SU-DHL-6 (cell line): Measurements from ENCODE around the gene DLGAP3.
"Not testable (repeated sequence)": the region's sequence is repeated elsewhere in the genome, so short reads cannot be mapped to it uniquely, and the experiment has no call there.

Experiments
- H2AFZ ChIP-seq: fragments of 200-600 bp; sonication (generic); 2 replicates; pipeline ENCODE4 v1.6.1; 2014; ENCODE audit warnings: low read depth, mild to moderate bottlenecking, moderate library complexity, mixed read lengths, antibody characterized with exemption, low read length; ENCODE audit not compliant: severe bottlenecking
- H3F3A ChIP-seq: fragments of 200-600 bp; shearing (Covaris generic); 2 replicates; pipeline ENCODE4 v1.6.0; 2016; ENCODE audit warnings: antibody characterized with exemption, mild to moderate bottlenecking; ENCODE audit not compliant: insufficient read depth
- H3K27ac ChIP-seq: fragments of 200-600 bp; sonication (generic); 2 replicates; pipeline ENCODE4 v1.5.1; 2016; ENCODE audit warnings: low read depth, mild to moderate bottlenecking, low read length, moderate library complexity, mixed read lengths
- H3K27me3 ChIP-seq: fragments of 200-600 bp; sonication (generic), shearing (Covaris generic); 2 replicates; pipeline ENCODE4 v1.6.0; 2014; ENCODE audit warnings: mild to moderate bottlenecking, low read length
- H3K36me3 ChIP-seq: fragments of 200-600 bp; sonication (generic); 2 replicates; pipeline ENCODE4 v1.6.1; 2014; ENCODE audit warnings: mild to moderate bottlenecking, low read length, mixed read lengths
- H3K4me2 ChIP-seq: fragments of 300-600, 200-600 bp; shearing (Covaris generic), sonication (generic); 2 replicates; pipeline ENCODE4 v1.6.0; 2014; ENCODE audit warnings: low read length, low read depth, mild to moderate bottlenecking; ENCODE audit not compliant: poor library complexity, severe bottlenecking
- H3K4me3 ChIP-seq: fragments of 200-600 bp; sonication (generic); 2 replicates; pipeline ENCODE4 v1.5.1; 2014; ENCODE audit warnings: antibody characterized with exemption, low read length, mild to moderate bottlenecking, mixed read lengths; ENCODE audit not compliant: insufficient read depth, poor library complexity, severe bottlenecking
- H3K79me2 ChIP-seq: fragments of 200-600 bp; sonication (generic); 2 replicates; pipeline ENCODE4 v1.6.1; 2014; ENCODE audit warnings: mild to moderate bottlenecking, low read length, moderate library complexity; ENCODE audit not compliant: insufficient read depth
- H3K9ac ChIP-seq: fragments of 200-600 bp; sonication (generic); 2 replicates; pipeline ENCODE4 v1.7.0; 2014; ENCODE audit warnings: mild to moderate bottlenecking, low read length
- H3K9me2 ChIP-seq: fragments of 200-600 bp; sonication (generic); replicated peaks from 2 replicates; pipeline ENCODE4 v1.6.1; 2014; ENCODE audit warnings: low read length; ENCODE audit not compliant: insufficient read depth
- H3K9me3 ChIP-seq: fragments of 200-600 bp; sonication (generic); 2 replicates; pipeline ENCODE4 v1.6.1; 2014; ENCODE audit warnings: low read length, mixed read lengths; ENCODE audit not compliant: insufficient read depth
- H4K20me1 ChIP-seq: fragments of 200-600 bp; sonication (generic); 2 replicates; pipeline ENCODE4 v1.6.1; 2014; ENCODE audit warnings: low read depth, mild to moderate bottlenecking, antibody characterized with exemption, low read length, moderate library complexity, mixed read lengths
- CTCF ChIP-seq: fragments of 200-600 bp; sonication (generic); IDR thresholded peaks from one replicate; pipeline ENCODE4 v1.5.1; 2017; ENCODE audit warnings: antibody characterized with exemption, mild to moderate bottlenecking, low read length, moderate library complexity; ENCODE audit not compliant: insufficient read depth, poor library complexity, severe bottlenecking
- EZH2phosphoT487 ChIP-seq: fragments of 200-600 bp; sonication (generic), shearing (Covaris generic); conservative IDR thresholded peaks from 2 replicates; pipeline ENCODE4 v1.6.1; 2018; ENCODE audit warnings: mild to moderate bottlenecking, antibody characterized with exemption, low read length, moderate library complexity, mixed read lengths

Gene DLGAP3

GRCh38 chr1:34827341-34827941, 102.0 kb downstream of the DLGAP3 start:
- Histone ChIP-seq H3K4me3 (no peak overlapping the region), H3K27ac (no peak overlapping the region), H4K20me1 (no peaks in the 10 kb centered on the region), H3K79me2 (no peaks in the 10 kb centered on the region), H3K9me2 (no peaks in the 10 kb centered on the region), H3K27me3 (no peaks in the 10 kb centered on the region), H3K36me3 (no peaks in the 10 kb centered on the region), H3F3A (no peaks in the 10 kb centered on the region), H3K4me2 (no peak overlapping the region), H3K9me3 (no peaks in the 10 kb centered on the region), H2AFZ (no peak overlapping the region), H3K9ac (no peak overlapping the region)
- no peak for TF ChIP-seq EZH2phosphoT487

- H3K9me3 ChIP-seq = no peaks in the 10 kb centered on the region
- no peaks in the 10 kb centered on the region for H3K36me3 ChIP-seq
- H2AFZ ChIP-seq = no peak overlapping the region
- no peak for TF ChIP-seq EZH2phosphoT487
- TF ChIP-seq CTCF = no peak
- no peak overlapping the region for H3K4me3 ChIP-seq
- H3F3A ChIP-seq = no peaks in the 10 kb centered on the region
- H3K9ac ChIP-seq = no peak overlapping the region
- no peak overlapping the region for H3K27ac ChIP-seq
- H3K9me2 ChIP-seq = no peaks in the 10 kb centered on the region
- H3K4me2 ChIP-seq = no peak overlapping the region
- H4K20me1 ChIP-seq = no peaks in the 10 kb centered on the region
- no peaks in the 10 kb centered on the region for H3K79me2 ChIP-seq
- no peaks in the 10 kb centered on the region for H3K27me3 ChIP-seq
These were observed 103.9 kb downstream of the DLGAP3 start for GRCh38 chr1:34825455-34826091.

GRCh38 chr1:34824817-34825454, 104.5 kb downstream of the DLGAP3 start:
- Histone ChIP-seq H3K9me2 (no peaks in the 10 kb centered on the region), H3K4me3 (no peak overlapping the region), H3K27ac (no peak overlapping the region), H3K9ac (no peak overlapping the region), H3K4me2 (no peak overlapping the region), H3K36me3 (no peaks in the 10 kb centered on the region), H4K20me1 (no peaks in the 10 kb centered on the region), H3K79me2 (no peaks in the 10 kb centered on the region), H3F3A (no peaks in the 10 kb centered on the region), H3K9me3 (no peaks in the 10 kb centered on the region), H2AFZ (no peak overlapping the region), H3K27me3 (no peaks in the 10 kb centered on the region)
- no peak for TF ChIP-seq CTCF

GRCh38 chr1:34822202-34822601, 107.2 kb downstream of the DLGAP3 start:
- Histone ChIP-seq H3K27me3 (no peaks in the 10 kb centered on the region), H3K9me3 (no peaks in the 10 kb centered on the region), H4K20me1 (no peaks in the 10 kb centered on the region; the same call in 1 of the 2 replicates), H2AFZ (no peak overlapping the region), H3K4me2 (no peak overlapping the region), H3K9me2 (no peaks in the 10 kb centered on the region), H3K4me3 (no peak overlapping the region), H3K27ac (no peak overlapping the region), H3K36me3 (no peaks in the 10 kb centered on the region), H3K9ac (no peak overlapping the region), H3F3A (no peaks in the 10 kb centered on the region), H3K79me2 (no peaks in the 10 kb centered on the region)
- no peak for TF ChIP-seq EZH2phosphoT487
- TF ChIP-seq CTCF = no peak

GRCh38 chr1:34818862-34819261, 110.6 kb downstream of the DLGAP3 start:
- H3K4me3 ChIP-seq, H3K4me2 ChIP-seq, H3K9ac ChIP-seq, H3K79me2 ChIP-seq, H2AFZ ChIP-seq, H3K36me3 ChIP-seq, H3K9me3 ChIP-seq, H3K9me2 ChIP-seq, H3K27ac ChIP-seq, H3F3A ChIP-seq, H4K20me1 ChIP-seq, H3K27me3 ChIP-seq: not testable (repeated sequence)
